Mucosa of descending colon (tissue), 3 donors: Measurements from ENCODE around the gene CLIC3. TPM values are rescaled to one million over a fixed set of nuclear protein-coding genes. Genes with fewer than 3 reads are reported as not detected.
"Not testable (repeated sequence)": the region's sequence is repeated elsewhere in the genome, so short reads cannot be mapped to it uniquely, and the experiment has no call there.

Source experiments
- ATAC-seq: fragments of 200-7000 bp; cut with Tn5 transposase; one replicate; pipeline ENCODE4 v1.9.1; 2020; ENCODE audit warnings: mild to moderate bottlenecking, moderate library complexity
- DNase-seq, 3 donors: peaks; one replicate each; pipeline ENCODE4 v3.0.0-alpha.2; 2020
- H3K36me3 ChIP-seq: fragments of 200-600 bp; one replicate; pipeline ENCODE4 v1.8.0; 2021; ENCODE audit warnings: low read depth, mild to moderate bottlenecking
- H3K4me1 ChIP-seq: fragments of 200-600 bp; one replicate; pipeline ENCODE4 v1.8.0; 2021; ENCODE audit warnings: low read depth, mild to moderate bottlenecking
- H3K4me3 ChIP-seq: fragments of 200-600 bp; one replicate; pipeline ENCODE4 v1.8.0; 2021; ENCODE audit warnings: mild to moderate bottlenecking
- H3K9me3 ChIP-seq: fragments of 200-600 bp; one replicate; pipeline ENCODE4 v1.8.0; 2021; ENCODE audit warnings: mild to moderate bottlenecking
- CTCF ChIP-seq: fragments of 200-600 bp; IDR thresholded peaks from one replicate; pipeline ENCODE4 v1.8.0; 2022; ENCODE audit warnings: antibody characterized with exemption, mild to moderate bottlenecking
- intact Hi-C, 2 donors: fragments of 100-400 bp; cut with DNase I in 1 of 2; cut with micrococcal nuclease in 1 of 2; formaldehyde crosslinking; loops; one replicate each; pipeline versions ENCODE4 v1.11.0 to v1.11.1; 2022; cut with DNase I, micrococcal nuclease
- total RNA-seq, 3 donors: library from RNA; stranded (reverse); fragmentation: NEBNext Ultra II Directional in 2 of 3; extraction: Animal tissue kit (Norgen Biotek cat#: 25700) in 2 of 3; gene quantifications; one replicate each; pipeline versions ENCODE4 v1.2.1 to v1.2.4, GENCODE V29; 2021 to 2023
- donor health status: DM: no; HTN: no; CAD: no; lungs with moderate emphysema.
- donor health status: DM: no; HTN: no; CAD: no.
- donor health status: DM: no; HTN: yes; CAD: no.

Gene CLIC3
- total RNA-seq, 3 donors from 2014 or later = 0.82 to 1.9 (median 0.99) TPM

GRCh38 chr9:137034039-137034708 lies 37.8 kb upstream of the CLIC3 start:
- Histone ChIP-seq H3K9me3 (no peaks in the 10 kb centered on the region), H3K4me3 (no peak overlapping the region), H3K4me1 (peaks cover 30% of the 10 kb centered on the region), H3K36me3 (no peaks in the 10 kb centered on the region)
- no peak for TF ChIP-seq CTCF
- intact Hi-C loops = loop anchor here in 1 of 2 donors (5.0 kb wide), 1 partner anchor 252 kb away; no protein-coding TSS in a partner anchor
- DNase-seq = peak in 2 of 3 donors; percentile 69 to 85
- peak; percentile 64 for ATAC-seq

DNA sequence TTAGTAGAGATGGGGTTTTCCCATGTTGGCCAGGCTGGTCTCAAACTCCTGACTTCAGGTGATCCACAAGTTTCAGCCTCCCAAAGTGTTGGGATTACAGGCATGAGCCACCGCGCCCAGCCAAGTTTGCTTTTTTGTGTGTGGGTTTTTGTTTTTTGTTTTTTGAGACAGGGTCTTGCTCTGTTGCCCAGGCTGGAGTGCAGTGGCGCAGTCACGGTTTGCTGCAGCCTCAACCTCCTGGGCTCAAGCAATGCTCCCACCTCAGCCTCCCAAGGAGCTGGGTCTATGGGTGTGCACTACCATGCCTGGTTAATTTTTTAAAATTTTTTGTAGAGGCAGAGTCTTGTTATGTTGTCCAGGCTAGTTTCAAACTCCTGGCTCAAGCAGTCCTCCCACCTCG lies 37.1 kb upstream of the CLIC3 start:
- H3K9me3 ChIP-seq, H3K36me3 ChIP-seq, H3K4me3 ChIP-seq, ATAC-seq, DNase-seq: not testable (repeated sequence)
- intact Hi-C loops = loop anchor here in 1 of 2 donors (5.0 kb wide), 1 partner anchor 251 kb away; no protein-coding TSS in a partner anchor
- H3K4me1 ChIP-seq = peaks cover 37% of the 10 kb centered on the region

GRCh38 chr9:137032858-137033257 lies 36.5 kb upstream of the CLIC3 start:
- H3K4me1 ChIP-seq = peaks cover 38% of the 10 kb centered on the region
- no peaks in the 10 kb centered on the region for H3K36me3 ChIP-seq
- TF ChIP-seq CTCF = no peak
- no peak overlapping the region for H3K4me3 ChIP-seq
- DNase-seq = peak in 1 of 3 donors; percentile 76
- ATAC-seq = no peak
- H3K9me3 ChIP-seq = no peaks in the 10 kb centered on the region
- intact Hi-C loops = loop anchor here in 1 of 2 donors (5.0 kb wide), 1 partner anchor 251 kb away; no protein-coding TSS in a partner anchor

- H3K9me3 ChIP-seq = no peaks in the 10 kb centered on the region
- peaks cover 43% of the 10 kb centered on the region for H3K4me1 ChIP-seq
- no peak for TF ChIP-seq CTCF
- ATAC-seq (no peak), DNase-seq (no peak)
- H3K36me3 ChIP-seq = no peaks in the 10 kb centered on the region
- H3K4me3 ChIP-seq = no peak within 1 kb of the TSS
- intact Hi-C loops = loop anchor here in 1 of 2 donors (5.0 kb wide), 1 partner anchor 250 kb away; no protein-coding TSS in a partner anchor
Measured at GRCh38 chr9:137031904-137032640, 35.7 kb upstream of the CLIC3 start, which contains the start of gene FUT7. FUT7 (minus strand) TSS chr9:137032088; CDS start chr9:137031991, 97 bp downstream.

GRCh38 chr9:137030538-137031527 lies 34.5 kb upstream of the CLIC3 start:
- Histone ChIP-seq H3K9me3 (no peaks in the 10 kb centered on the region), H3K4me1 (peaks cover 54% of the 10 kb centered on the region), H3K36me3 (no peaks in the 10 kb centered on the region), H3K4me3 (no peak overlapping the region)
- ATAC-seq (no peak), DNase-seq (peak in 1 of 3 donors; percentile 86)
- no peak for TF ChIP-seq CTCF
- intact Hi-C loops = loop anchor here in 1 of 2 donors (5.0 kb wide), 1 partner anchor 249 kb away; no protein-coding TSS in a partner anchor
